Trophoblast cell (in vitro differentiated cells and primary cell): Measurements from ENCODE around the gene KCNH3.
A peak's percentile ranks its signal among the peaks of the same experiment; 100 is the strongest.

ENCODE experiments used
- DNase-seq, 2 donors: peaks; one replicate each; pipeline ENCODE4 v3.0.0-alpha.2; 2016
- H2AFZ ChIP-seq: 2 replicates; pipeline ENCODE4 v1.6.1; 2013; ENCODE audit warnings: low read length, moderate library complexity, mild to moderate bottlenecking; ENCODE audit not compliant: insufficient read depth, poor library complexity
- H2AK5ac ChIP-seq: 2 replicates; pipeline ENCODE4 v1.6.1; 2013; ENCODE audit warnings: mild to moderate bottlenecking, low read length
- H2BK120ac ChIP-seq: 2 replicates; pipeline ENCODE4 v1.6.1; 2013; ENCODE audit warnings: low read length, mild to moderate bottlenecking, moderate library complexity; ENCODE audit not compliant: insufficient read depth, poor library complexity
- H2BK12ac ChIP-seq: 2 replicates; pipeline ENCODE4 v1.6.1; 2013; ENCODE audit warnings: mild to moderate bottlenecking, low read length, moderate library complexity
- H2BK5ac ChIP-seq: 2 replicates; pipeline ENCODE4 v1.6.1; 2013; ENCODE audit warnings: low read length, low read depth, moderate library complexity, mild to moderate bottlenecking; ENCODE audit not compliant: poor library complexity
- H3K14ac ChIP-seq: 2 replicates; pipeline ENCODE4 v1.6.1; 2013; ENCODE audit warnings: mild to moderate bottlenecking, low read length
- H3K18ac ChIP-seq: 2 replicates; pipeline ENCODE4 v1.6.1; 2013; ENCODE audit warnings: mild to moderate bottlenecking, low read length
- H3K23ac ChIP-seq: 2 replicates; pipeline ENCODE4 v1.6.1; 2013; ENCODE audit warnings: low read length
- H3K27ac ChIP-seq: 2 replicates; pipeline ENCODE4 v1.5.1; 2013; ENCODE audit warnings: low read depth, mild to moderate bottlenecking, inconsistent platforms, low read length, moderate library complexity
- H3K27me3 ChIP-seq: 2 replicates; pipeline ENCODE4 v1.6.1; 2013; ENCODE audit warnings: inconsistent platforms, mild to moderate bottlenecking, low read length, moderate library complexity; ENCODE audit not compliant: insufficient read depth
- H3K36me3 ChIP-seq, 2 experiments: 1 replicate in 1 of 2; 2 replicates in 1 of 2; pipeline ENCODE4 v1.6.1; 2013; ENCODE audit warnings: low read length in 2 of 2, mild to moderate bottlenecking in 2 of 2, moderate library complexity in 1 of 2; ENCODE audit not compliant: insufficient read depth in 2 of 2, control insufficient read depth in 1 of 2
- H3K4ac ChIP-seq: 2 replicates; pipeline ENCODE4 v1.6.1; 2013; ENCODE audit warnings: low read depth, mild to moderate bottlenecking, low read length, moderate library complexity
- H3K4me1 ChIP-seq, 2 experiments: 1 replicate in 1 of 2; 2 replicates in 1 of 2; pipeline ENCODE4 v1.6.1; 2013; ENCODE audit warnings: low read length in 2 of 2, mild to moderate bottlenecking in 2 of 2, moderate library complexity in 1 of 2; ENCODE audit not compliant: insufficient read depth in 2 of 2, control insufficient read depth in 1 of 2
- H3K4me2 ChIP-seq: 2 replicates; pipeline ENCODE4 v1.6.1; 2013; ENCODE audit warnings: inconsistent platforms, mild to moderate bottlenecking, low read length, moderate library complexity
- H3K4me3 ChIP-seq: 2 replicates; pipeline ENCODE4 v1.5.1; 2013; ENCODE audit warnings: mild to moderate bottlenecking, low read depth, low read length, inconsistent platforms
- H3K79me1 ChIP-seq: one replicate; pipeline ENCODE4 v1.6.1; 2013; ENCODE audit warnings: low read length
- H3K79me2 ChIP-seq: 2 replicates; pipeline ENCODE4 v1.6.1; 2013; ENCODE audit warnings: low read length, mild to moderate bottlenecking; ENCODE audit not compliant: control insufficient read depth, insufficient read depth, poor library complexity
- H3K9ac ChIP-seq: 2 replicates; pipeline ENCODE4 v1.6.1; 2013; ENCODE audit warnings: mild to moderate bottlenecking, low read length
- H3K9me3 ChIP-seq: 2 replicates; pipeline ENCODE4 v1.6.1; 2013; ENCODE audit warnings: low read depth, mild to moderate bottlenecking, control low read depth, inconsistent platforms, low read length; ENCODE audit not compliant: insufficient read depth
- H4K12ac ChIP-seq: 2 replicates; pipeline ENCODE4 v1.6.1; 2013; ENCODE audit warnings: low read depth, mild to moderate bottlenecking, low read length, moderate library complexity
- H4K8ac ChIP-seq: 2 replicates; pipeline ENCODE4 v1.6.1; 2013; ENCODE audit warnings: low read depth, mild to moderate bottlenecking, low read length, moderate library complexity
- H4K91ac ChIP-seq: one replicate; pipeline ENCODE4 v1.6.1; 2013; ENCODE audit warnings: low read depth, mild to moderate bottlenecking, low read length, moderate library complexity
- WGBS: extraction: QIAGEN DNeasy Blood & Tissue Kit; methylation state at CpG from one replicate; pipeline ENCODE4 v1.1.7; 2013; ENCODE audit warnings: missing lambda C conversion rate; ENCODE audit not compliant: insufficient read length, insufficient coverage; ENCODE audit errors: extremely low coverage; 5-methylcytosine and 5-hydroxymethylcytosine counted together

KCNH3 gene

DNA sequence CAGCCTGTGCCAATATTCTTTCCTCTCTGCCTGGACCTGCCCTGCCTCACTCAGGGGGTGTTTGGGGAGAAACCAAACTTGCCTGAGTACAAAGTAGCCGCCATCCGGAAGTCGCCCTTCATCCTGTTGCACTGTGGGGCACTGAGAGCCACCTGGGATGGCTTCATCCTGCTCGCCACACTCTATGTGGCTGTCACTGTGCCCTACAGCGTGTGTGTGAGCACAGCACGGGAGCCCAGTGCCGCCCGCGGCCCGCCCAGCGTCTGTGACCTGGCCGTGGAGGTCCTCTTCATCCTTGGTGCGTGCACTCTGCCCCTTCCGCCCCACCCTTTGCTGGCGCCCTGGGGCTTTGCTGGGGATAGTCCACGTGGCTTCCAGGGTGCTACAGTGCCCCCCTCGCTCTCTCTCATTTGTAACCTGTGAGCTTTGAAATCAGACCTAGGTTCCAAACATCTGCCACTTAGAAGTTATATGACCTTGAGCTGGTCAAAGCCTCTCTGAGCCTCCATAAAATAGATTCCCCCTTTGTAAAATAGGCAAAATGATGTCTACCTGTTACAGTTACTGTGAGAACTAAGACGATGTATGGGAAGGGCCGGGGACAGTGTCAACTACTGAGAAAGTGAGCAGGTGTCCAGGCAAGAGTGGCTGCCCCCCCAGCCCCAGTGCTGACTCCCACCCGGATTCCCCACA lies 4.5 kb downstream of the KCNH3 start:
- WGBS = no CpG with 5 or more reads among the region's 20 CpGs
- no peak overlapping the region for H3K23ac ChIP-seq
- H2AK5ac ChIP-seq = no peak overlapping the region
- DNase-seq = no peak
- H3K9me3 ChIP-seq = peaks cover 5% of the 10 kb centered on the region
- H2AFZ ChIP-seq = no peak overlapping the region
- H3K4me3 ChIP-seq = no peak overlapping the region
- peaks cover 0 to under 1% of the 10 kb centered on the region in 2 experiments for H3K4me1 ChIP-seq
- no peaks in the 10 kb centered on the region for H3K79me2 ChIP-seq
- no peak overlapping the region for H2BK12ac ChIP-seq
- H3K9ac ChIP-seq = no peak overlapping the region
- H3K18ac ChIP-seq = no peak overlapping the region
- no peak overlapping the region for H3K14ac ChIP-seq
- no peak overlapping the region for H4K12ac ChIP-seq
- no peak overlapping the region for H2BK120ac ChIP-seq
- no peak overlapping the region for H3K4me2 ChIP-seq
- no peak overlapping the region for H4K8ac ChIP-seq
- H2BK5ac ChIP-seq = no peak overlapping the region
- no peak overlapping the region for H3K4ac ChIP-seq
- H3K36me3 ChIP-seq = no peaks in the 10 kb centered on the region
- no peaks in the 10 kb centered on the region for H3K79me1 ChIP-seq
- no peak overlapping the region for H3K27ac ChIP-seq
- no peak overlapping the region for H4K91ac ChIP-seq
- H3K27me3 ChIP-seq = peaks cover 59% of the 10 kb centered on the region

DNA sequence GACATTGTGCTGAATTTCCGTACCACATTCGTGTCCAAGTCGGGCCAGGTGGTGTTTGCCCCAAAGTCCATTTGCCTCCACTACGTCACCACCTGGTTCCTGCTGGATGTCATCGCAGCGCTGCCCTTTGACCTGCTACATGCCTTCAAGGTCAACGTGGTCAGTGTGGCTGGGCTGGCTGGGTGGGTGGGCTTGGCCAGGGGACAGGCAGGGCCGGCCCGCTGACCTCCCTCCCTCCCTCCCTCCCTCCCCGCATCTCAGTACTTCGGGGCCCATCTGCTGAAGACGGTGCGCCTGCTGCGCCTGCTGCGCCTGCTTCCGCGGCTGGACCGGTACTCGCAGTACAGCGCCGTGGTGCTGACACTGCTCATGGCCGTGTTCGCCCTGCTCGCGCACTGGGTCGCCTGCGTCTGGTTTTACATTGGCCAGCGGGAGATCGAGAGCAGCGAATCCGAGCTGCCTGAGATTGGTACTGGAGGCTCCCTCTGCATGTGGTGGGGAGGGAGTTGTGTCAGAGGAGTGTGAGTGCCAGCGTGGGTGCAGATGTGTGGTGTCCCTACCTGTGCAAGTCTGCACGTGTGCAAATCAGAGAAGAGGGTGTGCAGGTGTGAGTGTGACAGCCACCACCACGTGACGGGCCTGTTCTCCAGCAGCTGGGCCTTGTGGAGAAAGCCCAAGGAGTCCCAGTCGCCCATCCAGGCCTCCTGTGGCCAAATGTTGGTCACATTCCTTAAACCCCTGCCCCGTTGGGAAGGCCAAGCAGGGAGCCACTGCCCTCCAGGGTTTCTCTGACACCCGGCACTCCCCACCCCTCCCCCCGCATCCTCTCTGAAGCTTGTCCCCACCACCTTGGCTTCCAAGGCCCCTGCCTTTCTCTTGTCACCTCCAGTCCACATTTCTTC lies 5.3 kb downstream of the KCNH3 start:
- Histone ChIP-seq H3K4me2 (no peak overlapping the region), H3K79me1 (no peaks in the 10 kb centered on the region), H3K27me3 (peaks cover 58% of the 10 kb centered on the region), H3K4me3 (peak overlapping the region; percentile 26), H2BK120ac (no peak overlapping the region), H3K4ac (no peak overlapping the region), H3K36me3 (no peaks in the 10 kb centered on the region), H2BK5ac (no peak overlapping the region), H3K18ac (no peak overlapping the region), H4K8ac (no peak overlapping the region), H3K14ac (no peak overlapping the region), H3K9ac (no peak overlapping the region), H4K91ac (no peak overlapping the region), H3K79me2 (no peaks in the 10 kb centered on the region), H3K9me3 (peaks cover 5% of the 10 kb centered on the region), H3K23ac (no peak overlapping the region), H2AFZ (no peak overlapping the region), H3K4me1 (peaks cover 3 to 5% of the 10 kb centered on the region in 2 experiments), H4K12ac (no peak overlapping the region), H3K27ac (no peak overlapping the region), H2BK12ac (no peak overlapping the region), H2AK5ac (no peak overlapping the region)
- no peak for DNase-seq
- no CpG with 5 or more reads among the region's 39 CpGs for WGBS

DNA sequence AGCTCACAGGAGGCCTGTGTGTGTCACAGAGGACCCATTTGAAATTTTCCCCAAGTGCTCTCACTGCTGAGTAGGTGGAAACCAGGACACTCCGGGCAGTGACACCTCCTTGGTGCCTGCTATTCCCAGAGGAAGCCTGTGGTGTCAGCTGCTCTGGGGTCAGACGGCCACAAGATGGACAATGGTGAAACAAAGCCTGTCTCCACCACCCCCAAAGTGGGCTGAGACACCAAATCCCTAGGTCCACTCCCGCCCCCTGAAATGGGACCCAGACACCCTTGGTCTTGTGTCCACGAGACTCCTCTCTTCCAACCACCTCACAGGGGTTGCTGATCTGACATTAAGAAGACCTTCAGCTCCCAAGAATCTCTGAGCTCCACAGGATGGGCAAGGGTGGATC lies 7.0 kb downstream of the KCNH3 start:
- no peak overlapping the region for H2BK12ac ChIP-seq
- no peak overlapping the region for H3K27ac ChIP-seq
- H3K4me2 ChIP-seq = no peak overlapping the region
- no peak overlapping the region for H3K4ac ChIP-seq
- H3K36me3 ChIP-seq = no peaks in the 10 kb centered on the region
- H4K8ac ChIP-seq = no peak overlapping the region
- H3K4me3 ChIP-seq = no peak overlapping the region
- WGBS = no CpG with 5 or more reads among the region's 4 CpGs
- H2BK120ac ChIP-seq = no peak overlapping the region
- H4K91ac ChIP-seq = no peak overlapping the region
- no peak for DNase-seq
- no peak overlapping the region for H3K14ac ChIP-seq
- H3K79me2 ChIP-seq = no peaks in the 10 kb centered on the region
- H2AK5ac ChIP-seq = no peak overlapping the region
- peaks cover 3 to 8% of the 10 kb centered on the region in 2 experiments for H3K4me1 ChIP-seq
- H3K27me3 ChIP-seq = peaks cover 47% of the 10 kb centered on the region
- H4K12ac ChIP-seq = no peak overlapping the region
- H3K18ac ChIP-seq = no peak overlapping the region
- H3K23ac ChIP-seq = no peak overlapping the region
- H3K9ac ChIP-seq = no peak overlapping the region
- H3K79me1 ChIP-seq = no peaks in the 10 kb centered on the region
- H2AFZ ChIP-seq = no peak overlapping the region
- H3K9me3 ChIP-seq = peaks cover 7% of the 10 kb centered on the region
- H2BK5ac ChIP-seq = no peak overlapping the region

GRCh38 chr12:49546481-49546880 lies 7.7 kb downstream of the KCNH3 start:
- Histone ChIP-seq H3K4me3 (no peak overlapping the region), H3K79me1 (no peaks in the 10 kb centered on the region), H2BK12ac (no peak overlapping the region), H3K4me1 (peaks cover 3 to 8% of the 10 kb centered on the region in 2 experiments), H3K23ac (no peak overlapping the region), H2BK120ac (no peak overlapping the region), H3K36me3 (no peaks in the 10 kb centered on the region), H3K14ac (no peak overlapping the region), H3K9me3 (peaks cover 7% of the 10 kb centered on the region), H2BK5ac (no peak overlapping the region), H3K4me2 (no peak overlapping the region), H3K27ac (no peak overlapping the region), H3K27me3 (peaks cover 40% of the 10 kb centered on the region), H4K91ac (no peak overlapping the region), H2AK5ac (no peak overlapping the region), H3K79me2 (no peaks in the 10 kb centered on the region), H3K4ac (no peak overlapping the region), H2AFZ (no peak overlapping the region), H4K12ac (no peak overlapping the region), H3K9ac (no peak overlapping the region), H4K8ac (no peak overlapping the region), H3K18ac (no peak overlapping the region)
- DNase-seq = no peak
- no CpG with 5 or more reads among the region's 3 CpGs for WGBS
